Endothelial cell of umbilical vein (primary cell): Measurements from ENCODE around the gene NRCAM. TPM values are rescaled to one million over a fixed set of nuclear protein-coding genes. Genes with fewer than 3 reads are reported as not detected.

ENCODE experiments used
- BruUV-seq: library from RNA; stranded (reverse); fragments of 400-500 nt; replicated peaks from 2 replicates; lab custom pipeline; 2021; lab: Mats Ljungman, UMichigan
- CTCF ChIA-PET: fragments of 300-600, 350-600 bp; sonication (Branson Sonifier 250); formaldehyde crosslinking; loops from one replicate; lab custom pipeline; 2021; ENCODE audit warnings: antibody characterized with exemption, inconsistent platforms; lab: Charles Lee
- POLR2A ChIA-PET: fragments of 300-600, 350-600 bp; sonication (Branson Sonifier 250); formaldehyde crosslinking; loops from one replicate; lab custom pipeline; 2021; ENCODE audit warnings: antibody characterized with exemption, inconsistent platforms; lab: Charles Lee
- DNase-seq: peaks from one replicate; pipeline ENCODE4 v3.0.0-alpha.2; 2011; ENCODE audit warnings: low read depth, low spot score
- FAIRE-seq: peaks from 2 replicates; lab custom pipeline; 2011; peaks lifted over from hg19 to GRCh38; lab: Jason Lieb, UNC
- H2AFZ ChIP-seq: 2 replicates; pipeline ENCODE4 v1.6.0; 2012; ENCODE audit warnings: low read depth, low read length, control low read depth, inconsistent platforms
- H3K27ac ChIP-seq: 2 replicates; pipeline ENCODE4 v1.5.1; 2011; ENCODE audit warnings: low read depth, mild to moderate bottlenecking, control low read depth, low read length, moderate library complexity; ENCODE audit not compliant: insufficient read depth
- H3K27me3 ChIP-seq, 2 experiments: 2 replicates each; pipeline versions ENCODE4 v1.6.0 to v1.6.1; 2011; ENCODE audit warnings: low read length in 2 of 2, mixed read lengths in 1 of 2; ENCODE audit not compliant: control insufficient read depth in 2 of 2, insufficient read depth in 2 of 2
- H3K36me3 ChIP-seq, 2 experiments: 2 replicates in 1 of 2; 3 replicates in 1 of 2; pipeline ENCODE4 v1.5.1; 2011; ENCODE audit warnings: low read length in 2 of 2, mild to moderate bottlenecking in 1 of 2, moderate library complexity in 1 of 2; ENCODE audit not compliant: control insufficient read depth in 2 of 2, insufficient read depth in 2 of 2; ENCODE audit errors: extremely low read depth in 1 of 2
- H3K4me1 ChIP-seq: 3 replicates; pipeline ENCODE4 v1.5.1; 2011; ENCODE audit warnings: mild to moderate bottlenecking, low read length; ENCODE audit not compliant: control insufficient read depth, insufficient read depth; ENCODE audit errors: extremely low read depth
- H3K4me2 ChIP-seq: 2 replicates; pipeline ENCODE4 v1.6.1; 2011; ENCODE audit warnings: low read length, control low read depth, mixed read lengths; ENCODE audit not compliant: insufficient read depth
- H3K4me3 ChIP-seq, 3 experiments: fragments of 200-600 bp in 1 of 3; sonication (generic), shearing (Covaris generic) in 1 of 3; replicated peaks in 1 of 3; 2 replicates each; pipeline ENCODE4 v1.5.1; 2011 to 2016; ENCODE audit warnings: control low read depth in 3 of 3, low read length in 3 of 3, mild to moderate bottlenecking in 2 of 3, inconsistent platforms in 1 of 3, low read depth in 1 of 3, moderate library complexity in 1 of 3; ENCODE audit not compliant: insufficient read depth in 1 of 3
- H3K79me2 ChIP-seq: 2 replicates; pipeline ENCODE4 v1.6.0; 2012; ENCODE audit warnings: low read length, inconsistent platforms; ENCODE audit not compliant: control insufficient read depth, insufficient read depth
- H3K9ac ChIP-seq: replicated peaks from 2 replicates; pipeline ENCODE3; 2011; ENCODE audit warnings: low read length, control low read depth; ENCODE audit not compliant: insufficient read depth; ENCODE audit errors: extremely low read depth
- H3K9me1 ChIP-seq: replicated peaks from 3 replicates; pipeline ENCODE4 v1.6.0; 2011; ENCODE audit warnings: mild to moderate bottlenecking, low read length; ENCODE audit not compliant: control insufficient read depth, insufficient read depth; ENCODE audit errors: extremely low read depth
- H3K9me3 ChIP-seq: replicated peaks from 2 replicates; pipeline ENCODE4 v1.5.1; 2012; ENCODE audit warnings: low read length, inconsistent platforms; ENCODE audit not compliant: control insufficient read depth, insufficient read depth
- H4K20me1 ChIP-seq: replicated peaks from 2 replicates; pipeline ENCODE3; 2011; ENCODE audit warnings: mild to moderate bottlenecking, low read length; ENCODE audit not compliant: control insufficient read depth, insufficient read depth; ENCODE audit errors: extremely low read depth
- EZH2 ChIP-seq: IDR thresholded peaks from 2 replicates; pipeline ENCODE4 v1.6.1; 2012; ENCODE audit warnings: borderline replicate concordance, low read depth, mild to moderate bottlenecking, moderate library complexity, low read length, inconsistent platforms; ENCODE audit not compliant: severe bottlenecking
- FOS ChIP-seq: IDR thresholded peaks from 2 replicates; pipeline ENCODE4 v1.6.1; 2011; ENCODE audit warnings: mild to moderate bottlenecking, low read length, moderate library complexity, borderline replicate concordance; ENCODE audit not compliant: insufficient read depth
- GATA2 ChIP-seq: IDR thresholded peaks from 2 replicates; pipeline ENCODE4 v1.7.0; 2011; ENCODE audit warnings: low read depth, mild to moderate bottlenecking, moderate library complexity, mixed read lengths, low read length; ENCODE audit not compliant: insufficient read length, insufficient read depth
- JUN ChIP-seq: IDR thresholded peaks from 2 replicates; pipeline ENCODE4 v1.6.1; 2011; ENCODE audit warnings: borderline replicate concordance, low read depth; ENCODE audit not compliant: insufficient read length, insufficient read depth
- MYC ChIP-seq: IDR thresholded peaks from one replicate; pipeline ENCODE4 v1.6.1; 2011; ENCODE audit warnings: mild to moderate bottlenecking, low read depth, low read length
- POLR2A ChIP-seq: IDR thresholded peaks from 2 replicates; pipeline ENCODE4 v1.6.1; 2012; ENCODE audit warnings: low read depth, mild to moderate bottlenecking, control low read depth, low read length
- POLR2AphosphoS5 ChIP-seq: IDR thresholded peaks from 2 replicates; pipeline ENCODE4 v1.6.1; 2012; ENCODE audit warnings: low read depth, mild to moderate bottlenecking, control low read depth, low read length, moderate library complexity; ENCODE audit not compliant: insufficient read depth
- dilution Hi-C: fragments of 300-500 bp; cut with MboI; formaldehyde crosslinking; loops from one replicate; pipeline ENCODE4 v1.15.0; 2019; ENCODE audit warnings: low sequenced_read_pairs; ENCODE audit not compliant: extremely low pct_ligation_motif_present
- intact Hi-C: fragments of 100-400 bp; cut with micrococcal nuclease; formaldehyde crosslinking; loops from one replicate; pipeline ENCODE4 v1.10.0; 2022
- polyA plus RNA-seq, 4 experiments: library from polyadenylated mRNA; depleted of rRNA in 3 of 4; stranded (reverse) in 3 of 4; unstranded in 1 of 4; fragments of >200 nt; gene quantifications; 2 replicates each; pipeline versions ENCODE4 v1.2.1 to v1.2.3, GENCODE V29; 2011 to 2012; ENCODE audit warnings: missing spikeins in 1 of 4
- total RNA-seq: library from RNA; stranded (reverse); gene quantifications from 2 replicates; pipeline ENCODE4 v1.2.3, GENCODE V29; 2021
- TF ChIP-seq, protein P1 (sequence below): IDR thresholded peaks from 2 replicates; pipeline ENCODE4 v1.6.1; 2011; ENCODE audit not compliant: insufficient read depth, insufficient read length
- TF ChIP-seq, protein P2 (sequence below), 2 donors: IDR thresholded peaks; 1 replicate in 1 of 2; 2 replicates in 1 of 2; pipeline ENCODE4 v1.5.1; 2011; ENCODE audit warnings: low read length in 2 of 2, mild to moderate bottlenecking in 2 of 2, moderate library complexity in 2 of 2, control low read depth in 1 of 2, inconsistent platforms in 1 of 2, low read depth in 1 of 2; ENCODE audit not compliant: insufficient read depth in 1 of 2; ENCODE audit errors: extremely low read depth in 1 of 2

NRCAM gene
- total and polyA plus RNA-seq, 2 donors (not counting 3 experiments of a cell fraction or from before 2014, with no cell fraction given): 26.0 to 47.6 TPM

- dilution Hi-C loops: no loop called here
- CTCF ChIA-PET: interaction anchor here (0.7 to 1.7 kb wide), 6 partner anchors 11 to 106 kb away, joined by 3 to 5 read pairs (median 4); no protein-coding TSS in a partner anchor
- H3K9me1 ChIP-seq: no peaks in the 10 kb centered on the region
- POLR2A ChIA-PET: no interaction called here
- intact Hi-C loops: no loop called here
- H3K9me3 ChIP-seq: no peaks in the 10 kb centered on the region
- no peaks in the 10 kb centered on the region for H3K27me3 ChIP-seq
- TF ChIP-seq, protein P1, sequence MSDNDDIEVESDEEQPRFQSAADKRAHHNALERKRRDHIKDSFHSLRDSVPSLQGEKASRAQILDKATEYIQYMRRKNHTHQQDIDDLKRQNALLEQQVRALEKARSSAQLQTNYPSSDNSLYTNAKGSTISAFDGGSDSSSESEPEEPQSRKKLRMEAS: no peak
- TF ChIP-seq GATA2: no peak
- no peak for TF ChIP-seq POLR2A
- TF ChIP-seq MYC: no peak
- TF ChIP-seq JUN: no peak
- no peak for TF ChIP-seq EZH2
- TF ChIP-seq POLR2AphosphoS5: no peak
- TF ChIP-seq FOS: no peak
- TF ChIP-seq, protein P2, sequence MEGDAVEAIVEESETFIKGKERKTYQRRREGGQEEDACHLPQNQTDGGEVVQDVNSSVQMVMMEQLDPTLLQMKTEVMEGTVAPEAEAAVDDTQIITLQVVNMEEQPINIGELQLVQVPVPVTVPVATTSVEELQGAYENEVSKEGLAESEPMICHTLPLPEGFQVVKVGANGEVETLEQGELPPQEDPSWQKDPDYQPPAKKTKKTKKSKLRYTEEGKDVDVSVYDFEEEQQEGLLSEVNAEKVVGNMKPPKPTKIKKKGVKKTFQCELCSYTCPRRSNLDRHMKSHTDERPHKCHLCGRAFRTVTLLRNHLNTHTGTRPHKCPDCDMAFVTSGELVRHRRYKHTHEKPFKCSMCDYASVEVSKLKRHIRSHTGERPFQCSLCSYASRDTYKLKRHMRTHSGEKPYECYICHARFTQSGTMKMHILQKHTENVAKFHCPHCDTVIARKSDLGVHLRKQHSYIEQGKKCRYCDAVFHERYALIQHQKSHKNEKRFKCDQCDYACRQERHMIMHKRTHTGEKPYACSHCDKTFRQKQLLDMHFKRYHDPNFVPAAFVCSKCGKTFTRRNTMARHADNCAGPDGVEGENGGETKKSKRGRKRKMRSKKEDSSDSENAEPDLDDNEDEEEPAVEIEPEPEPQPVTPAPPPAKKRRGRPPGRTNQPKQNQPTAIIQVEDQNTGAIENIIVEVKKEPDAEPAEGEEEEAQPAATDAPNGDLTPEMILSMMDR (IDR thresholded peaks at IDR 0.05; ENCODE audit: extremely low read depth in 1 of 2, insufficient read depth in 1 of 2, low read depth in 1 of 2, low read length in 2 of 2): no peak
- H3K4me3 ChIP-seq: no peak overlapping the region
- H3K4me1 ChIP-seq: peaks cover 7% of the 10 kb centered on the region
- no peak overlapping the region for H3K27ac ChIP-seq
- H2AFZ ChIP-seq: no peak overlapping the region
- DNase-seq (peak; percentile 24), FAIRE-seq (peak; percentile 59)
- peaks cover 15% of the 10 kb centered on the region for H3K79me2 ChIP-seq
- no TSS peak for BruUV-seq
- H3K36me3 ChIP-seq: no peaks in the 10 kb centered on the region
- no peak overlapping the region for H3K9ac ChIP-seq
- H4K20me1 ChIP-seq: no peaks in the 10 kb centered on the region
- no peak overlapping the region for H3K4me2 ChIP-seq
These were observed 108.6 kb downstream of the NRCAM start for GRCh38 chr7:108347616-108348015.
